K562 (cell line): ENCODE measurements around the gene CELF4. TPM values are rescaled to one million over a fixed set of nuclear protein-coding genes. Genes with fewer than 3 reads are reported as not detected.

Experiments
- CEBPB ChIP-seq: fragments of 450-650 bp; IDR thresholded peaks from 2 replicates; pipeline ENCODE4 v1.6.1; 2016; ENCODE audit warnings: missing genetic modification characterization, missing compliant biosample characterization
- HNRNPLL ChIP-seq: fragments of 200-400 bp; formaldehyde crosslinking; IDR thresholded peaks from 2 replicates; pipeline ENCODE4 v1.6.1; 2017; ENCODE audit warnings: low read length, low read depth, mild to moderate bottlenecking; ENCODE audit not compliant: poor library complexity, severe bottlenecking
- NR4A1 ChIP-seq, 2 experiments: fragments of 250-450 bp in 1 of 2; fragments of 450-650 bp in 1 of 2; sonication (Bioruptor Pico) in 1 of 2; IDR thresholded peaks; 2 replicates each; pipeline versions ENCODE4 v1.4.0 to v1.6.1; 2016 to 2020; ENCODE audit warnings: mild to moderate bottlenecking in 2 of 2, missing compliant biosample characterization in 1 of 2, missing genetic modification characterization in 1 of 2, moderate library complexity in 1 of 2
- RBM22 ChIP-seq: fragments of 200-400 bp; formaldehyde crosslinking; IDR thresholded peaks from 2 replicates; pipeline ENCODE4 v1.6.1; 2018; ENCODE audit warnings: low read length, low read depth; ENCODE audit not compliant: poor library complexity, severe bottlenecking
- RNF219 ChIP-seq: fragments of 250-450 bp; sonication (Bioruptor Pico); IDR thresholded peaks from 2 replicates; pipeline ENCODE4 v1.5.0; 2022; ENCODE audit warnings: mild to moderate bottlenecking
- TAL1 ChIP-seq: fragments of 450-650 bp; IDR thresholded peaks from 2 replicates; pipeline ENCODE4 v1.6.1; 2016; ENCODE audit warnings: mild to moderate bottlenecking
- ZNF24 ChIP-seq: fragments of 450-650 bp; IDR thresholded peaks from 2 replicates; pipeline ENCODE4 v1.6.1; 2016
- ZNF639 ChIP-seq, 2 experiments: fragments of 200-800 bp in 1 of 2; sonication (Bioruptor generic) in 1 of 2; sonication (generic) in 1 of 2; formaldehyde crosslinking in 1 of 2; IDR thresholded peaks in 1 of 2; conservative IDR thresholded peaks in 1 of 2; 2 replicates each; pipeline versions ENCODE4 v1.5.0 to v1.6.1; 2016 to 2020; ENCODE audit warnings: missing compliant biosample characterization in 1 of 2, missing genetic modification characterization in 1 of 2, missing genetic modification reagents in 1 of 2
- polyA plus RNA-seq, 8 experiments: library from polyadenylated mRNA; depleted of rRNA in 4 of 8; stranded (reverse) in 5 of 8; unstranded in 3 of 8; fragments of >200 nt; fragmentation: Nextera tagmentation in 2 of 8; fragmentation: Illumina TruSeq in 1 of 8; extraction: Ambion mirVana in 2 of 8; extraction: Trizol in 1 of 8; gene quantifications; 2 replicates each; pipeline versions ENCODE4 v1.2.1 to v1.2.3, GENCODE V29; 2011 to 2014; ENCODE audit warnings: inconsistent platforms in 1 of 8, missing spikeins in 1 of 8
- total RNA-seq, 7 experiments: library from RNA; depleted of rRNA in 6 of 7; stranded (reverse); fragments of >200 nt in 6 of 7; fragmentation: Illumina TruSeq in 2 of 7; extraction: Trizol in 2 of 7; gene quantifications; 2 replicates each; pipeline versions ENCODE4 v1.2.1 to v1.2.3, GENCODE V29; 2011 to 2021; ENCODE audit warnings: low replicate concordance in 1 of 7

CELF4 gene
- total and polyA plus RNA-seq, 9 of the 15 experiments (the other 6 are each of a cell fraction or from before 2014, with no cell fraction given) = 0.04 to 0.24 (median 0.07) TPM; not detected in 3

- TF ChIP-seq RNF219 (CRISPR knock-in tag) (no peak), ZNF24 (no peak), RBM22 (no peak), TAL1 (no peak), NR4A1 (CRISPR knock-in tag; IDR thresholded peaks at IDR 0.05) (no peak), NR4A1 (tag; IDR thresholded peaks at IDR 0.05) (no peak), HNRNPLL (no peak), CEBPB (no peak), ZNF639 (CRISPR knock-in tag; conservative IDR thresholded peaks at IDR 0.05 in 1 of 2, IDR thresholded peaks at IDR 0.05 in 1 of 2) (no peak)
Observed at GRCh38 chr18:37613253-37613565, 47.6 kb upstream of the CELF4 start (continued).
